Aorta (tissue), 5 donors: ENCODE measurements around the gene ZNF202. TPM values are rescaled to one million over a fixed set of nuclear protein-coding genes. Genes with fewer than 3 reads are reported as not detected.
A peak's percentile ranks its signal among the peaks of the same experiment; 100 is the strongest.

ENCODE experiments used
- ATAC-seq: fragments of 200-7000 bp; cut with Tn5 transposase; one replicate; pipeline ENCODE4 v1.9.1; 2022; ENCODE audit warnings: moderate library complexity; ENCODE audit not compliant: low FRiP score
- DNase-seq, 2 donors: peaks; one replicate each; pipeline ENCODE4 v3.0.0-alpha.2; 2020
- H3K27ac ChIP-seq, 2 donors: one replicate each; pipeline ENCODE4 v1.5.1; 2013; ENCODE audit warnings: low read length in 2 of 2, mild to moderate bottlenecking in 2 of 2, moderate library complexity in 2 of 2, control low read depth in 1 of 2, inconsistent platforms in 1 of 2, low read depth in 1 of 2
- H3K27me3 ChIP-seq, 2 donors: one replicate each; pipeline ENCODE4 v1.6.1; 2013; ENCODE audit warnings: control low read depth in 1 of 2, low read length in 1 of 2, mild to moderate bottlenecking in 1 of 2, moderate library complexity in 1 of 2; ENCODE audit not compliant: insufficient read depth in 2 of 2, control insufficient read depth in 1 of 2
- H3K36me3 ChIP-seq, 2 donors: one replicate each; pipeline ENCODE4 v1.6.1; 2013; ENCODE audit warnings: control low read depth in 1 of 2, low read length in 1 of 2, mild to moderate bottlenecking in 1 of 2; ENCODE audit not compliant: insufficient read depth in 2 of 2, control insufficient read depth in 1 of 2
- H3K4me1 ChIP-seq, 2 donors: one replicate each; pipeline ENCODE4 v1.6.1; 2013; ENCODE audit warnings: low read length in 2 of 2, control low read depth in 1 of 2, mild to moderate bottlenecking in 1 of 2, moderate library complexity in 1 of 2; ENCODE audit not compliant: insufficient read depth in 2 of 2, control insufficient read depth in 1 of 2
- H3K4me3 ChIP-seq, 2 donors: one replicate each; pipeline ENCODE4 v1.5.1; 2013; ENCODE audit warnings: low read length in 2 of 2, control low read depth in 1 of 2, mild to moderate bottlenecking in 1 of 2
- H3K9me3 ChIP-seq: one replicate; pipeline ENCODE4 v1.6.1; 2013; ENCODE audit warnings: mild to moderate bottlenecking, low read length; ENCODE audit not compliant: control insufficient read depth
- WGBS, 2 donors: extraction: QIAGEN DNeasy Blood & Tissue Kit; methylation state at CpG; one replicate each; pipeline ENCODE4 v1.1.7; 2013; 5-methylcytosine and 5-hydroxymethylcytosine counted together
- intact Hi-C, 2 donors: fragments of 100-400 bp; cut with DNase I; formaldehyde crosslinking; loops; one replicate each; pipeline versions ENCODE4 v1.14.2 to v1.15.0; 2022
- long read RNA-seq, 2 donors: library from polyadenylated mRNA; unstranded; transcript quantifications; one replicate each; pipeline ENCODE4 v2.0.0, GENCODE V29; 2020 to 2021
- polyA plus RNA-seq, 2 donors: library from polyadenylated mRNA; stranded (reverse); fragments of 200-250 nt; gene quantifications; one replicate each; pipeline ENCODE4 v1.2.3, GENCODE V29; 2013
- total RNA-seq, 2 donors: library from RNA; stranded (reverse); fragmentation: NEBNext Ultra II Directional; extraction: Animal tissue kit (Norgen Biotek cat#: 25700); gene quantifications; one replicate each; pipeline ENCODE4 v1.2.1, GENCODE V29; 2021
- donor health status: healthy with polysubstance abuse.
- donor health status: Bipolar disorder and iron deficiency.
- donor health status: DM: no; HTN: no; CAD: no.
- donor health status: DM: no; HTN: no; CAD: no.
- donor health status: DM: yes; HTN: yes; CAD: no.

Gene ZNF202
- total RNA-seq (1 to 10 TPM; 8.6 to 8.7 TPM), polyA plus RNA-seq (1 to 10 TPM; 1.9 to 6.5 TPM)
- long read RNA-seq, donor 1, partial matches to known transcripts: 5 of 11 reads
- long read RNA-seq, donor 1, other reads (novel, unspliced or antisense): 5 of 11 reads
- long read RNA-seq, donor 2, partial matches to known transcripts: 3 of 6 reads
- long read RNA-seq, donor 2, other reads (novel, unspliced or antisense): 3 of 6 reads

DNA sequence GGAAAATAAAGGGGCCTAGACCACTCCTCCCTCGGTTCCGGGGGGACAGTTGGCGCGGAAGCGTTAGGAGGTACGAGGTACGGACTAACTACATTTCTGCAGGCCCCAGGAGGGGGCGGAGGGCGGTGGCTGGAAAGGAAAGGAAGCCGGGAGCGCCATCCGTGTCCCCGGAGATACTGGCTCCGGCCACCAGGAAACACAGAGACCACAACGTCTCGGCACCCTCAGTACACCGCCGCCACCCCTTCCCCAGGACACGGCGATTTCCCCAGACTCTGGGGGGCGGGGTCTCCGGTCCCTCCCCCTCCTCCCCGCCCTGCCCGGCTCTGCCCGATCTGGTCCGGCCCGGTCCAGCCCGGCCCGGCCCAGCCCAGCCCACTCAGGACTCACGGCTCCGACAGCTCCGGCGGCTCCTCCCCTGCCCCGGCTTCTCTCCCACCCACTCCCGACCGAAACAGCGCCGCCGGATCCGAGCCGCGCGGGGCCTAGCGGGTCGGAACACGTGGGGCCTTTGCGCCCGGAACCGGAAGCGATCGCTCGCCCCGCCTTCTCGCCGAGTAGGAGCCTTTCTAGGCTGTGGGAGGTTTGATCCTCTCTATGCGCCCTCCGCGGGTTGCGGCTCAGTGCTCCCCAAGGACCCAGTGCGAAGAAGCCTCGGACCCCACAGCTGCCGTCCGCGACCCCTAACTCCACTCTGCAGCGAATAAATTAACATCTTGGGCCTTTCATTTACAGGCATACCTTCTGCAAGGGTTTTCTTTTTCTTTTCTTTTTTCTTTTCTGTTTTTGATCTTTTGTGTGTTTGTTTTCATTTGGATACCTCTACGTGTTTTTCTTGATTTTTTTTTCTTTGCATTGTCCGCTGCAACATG lies at the start of gene ZNF202:
ZNF202 (minus strand) TSS at position 502 of the 872 bp plus-strand sequence. CDS start 10,772 bp downstream, outside the sequence.
- Histone ChIP-seq H3K9me3 (no peaks in the 10 kb centered on the region), H3K27me3 (no peaks in the 10 kb centered on the region), H3K36me3 (no peaks in the 10 kb centered on the region), H3K4me1 (no peaks in the 10 kb centered on the region), H3K27ac (peak within 1 kb of the TSS in 1 of 2 donors; percentile 20), H3K4me3 (peak within 1 kb of the TSS; percentile 78 to 91)
- intact Hi-C loops: no loop called here
- WGBS, 2 donors: 0 to 1% methylated on average over 54 to 67 of the region's 67 CpGs
- ATAC-seq: peak; percentile 98
- peak; percentile 96 to 98 for DNase-seq

DNA sequence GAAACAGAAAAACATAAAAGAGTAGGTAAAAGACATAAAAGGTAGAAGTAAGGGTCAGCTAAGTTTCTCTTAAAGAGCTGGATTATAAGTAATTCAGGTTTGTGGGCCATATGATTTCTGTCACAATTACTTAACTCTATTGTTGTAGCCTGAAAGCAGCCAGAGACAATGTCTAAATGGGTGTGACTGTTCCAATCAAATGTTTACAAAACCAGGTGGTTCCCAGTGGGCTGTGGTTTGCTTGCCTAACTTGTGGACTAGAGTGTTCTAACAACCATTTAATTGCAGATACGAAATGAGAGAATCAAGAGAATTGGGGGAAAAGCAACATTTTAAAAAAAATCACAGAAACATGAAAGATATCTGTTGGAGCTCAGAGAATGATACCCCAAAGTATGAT lies 42.1 kb upstream of the ZNF202 start:
- Histone ChIP-seq H3K4me1 (no peaks in the 10 kb centered on the region), H3K27ac (no peak overlapping the region), H3K27me3 (no peaks in the 10 kb centered on the region), H3K4me3 (no peak overlapping the region), H3K36me3 (no peaks in the 10 kb centered on the region), H3K9me3 (no peaks in the 10 kb centered on the region)
- ATAC-seq (no peak), DNase-seq (no peak)
- intact Hi-C loops: no loop called here
- 52 to 63% methylated on average over 1 of the region's 1 CpG for WGBS, 2 donors

DNA sequence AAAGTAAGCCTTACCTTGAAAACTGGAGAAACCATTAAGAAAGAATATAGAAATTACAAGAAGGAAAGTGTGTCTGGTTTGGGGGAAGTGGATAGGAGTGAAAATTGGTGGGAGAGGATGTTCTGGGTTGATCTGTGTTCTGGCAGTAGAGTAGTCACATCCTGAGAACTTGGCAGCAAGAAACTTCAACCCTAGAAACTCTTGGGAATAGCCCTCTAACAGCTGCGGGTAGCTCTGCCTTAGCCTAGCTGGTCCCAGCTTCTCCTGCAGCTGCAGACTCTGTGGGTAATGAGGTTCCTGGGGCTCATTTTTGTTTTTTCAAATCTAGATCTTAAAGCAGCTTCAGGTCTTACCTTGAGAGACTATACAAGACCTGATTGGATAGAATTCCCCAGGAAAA lies 37.1 kb upstream of the ZNF202 start:
- ATAC-seq (no peak), DNase-seq (no peak)
- Histone ChIP-seq H3K36me3 (no peaks in the 10 kb centered on the region), H3K27ac (no peak overlapping the region), H3K4me3 (no peak overlapping the region), H3K27me3 (no peaks in the 10 kb centered on the region), H3K9me3 (no peaks in the 10 kb centered on the region), H3K4me1 (no peaks in the 10 kb centered on the region)
- intact Hi-C loops: no loop called here
- WGBS, 2 donors: 86 to 90% methylated on average over 1 of the region's 1 CpG

DNA sequence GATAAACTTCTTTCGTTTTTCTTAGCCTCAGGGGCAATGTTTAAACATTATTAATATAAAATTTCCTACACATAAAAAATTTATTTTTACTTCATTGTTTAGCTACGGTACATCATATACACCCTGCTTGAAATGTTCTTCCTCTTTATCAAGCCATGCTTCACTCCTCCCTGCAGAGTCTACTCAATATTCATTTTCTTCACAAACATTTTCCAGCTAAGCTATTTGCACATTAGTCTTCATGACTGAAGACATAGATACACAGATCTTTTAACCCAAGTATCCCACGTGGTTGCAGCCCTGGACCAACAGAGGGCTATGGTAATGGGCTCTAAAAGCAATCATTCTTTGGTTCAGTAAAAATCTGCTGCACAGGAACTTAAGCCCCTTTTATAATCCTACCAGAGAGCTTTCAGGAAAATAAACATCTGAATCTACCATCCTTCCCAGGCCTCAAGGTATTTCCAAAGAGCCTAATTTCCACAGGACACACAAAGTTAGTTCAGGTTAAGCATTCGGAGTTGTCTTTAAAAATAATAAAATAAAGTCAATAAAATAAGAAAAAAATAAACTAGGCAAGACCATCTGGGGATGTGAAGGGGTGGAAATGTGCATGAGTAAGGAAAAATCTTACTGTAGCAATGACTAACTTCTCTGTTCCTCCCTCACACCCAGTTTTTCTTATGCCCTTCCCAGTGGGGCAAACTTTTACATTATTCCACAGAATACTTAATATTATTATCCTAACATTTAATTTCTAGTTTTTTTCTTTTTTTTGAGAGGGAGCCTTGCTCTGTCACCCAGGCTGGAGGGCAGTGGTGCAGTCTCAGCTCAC lies 34.5 kb upstream of the ZNF202 start:
- DNase-seq (no peak), ATAC-seq (no peak)
- no peaks in the 10 kb centered on the region for H3K9me3 ChIP-seq
- H3K27ac ChIP-seq: no peak overlapping the region
- H3K4me3 ChIP-seq: no peak overlapping the region
- H3K27me3 ChIP-seq: no peaks in the 10 kb centered on the region
- H3K36me3 ChIP-seq: no peaks in the 10 kb centered on the region
- WGBS, 2 donors: 29 to 38% methylated on average over 4 of the region's 4 CpGs
- intact Hi-C loops: no loop called here
- H3K4me1 ChIP-seq: no peaks in the 10 kb centered on the region

DNA sequence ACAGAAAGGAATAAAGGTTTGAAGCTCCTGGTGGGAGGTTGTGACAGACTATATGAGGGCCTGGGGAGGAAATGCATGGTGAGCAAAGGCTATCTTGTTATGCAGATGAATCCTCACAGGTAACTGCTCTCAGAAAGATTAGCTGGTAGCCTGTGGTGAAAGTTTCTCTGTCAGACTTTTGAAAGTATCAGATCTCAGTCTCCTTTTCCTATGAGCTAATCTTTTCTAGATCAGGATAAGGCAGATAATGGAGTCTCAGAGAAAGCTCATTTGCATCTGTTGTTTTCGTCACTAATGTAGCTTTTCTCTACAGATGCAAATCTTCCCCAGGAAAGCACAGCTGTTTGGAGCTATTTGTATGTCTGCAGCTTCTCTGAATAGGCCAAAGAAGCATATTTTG lies 33.8 kb upstream of the ZNF202 start:
- Histone ChIP-seq H3K4me1 (no peaks in the 10 kb centered on the region), H3K4me3 (no peak overlapping the region), H3K36me3 (no peaks in the 10 kb centered on the region), H3K9me3 (no peaks in the 10 kb centered on the region), H3K27ac (no peak overlapping the region), H3K27me3 (no peaks in the 10 kb centered on the region)
- WGBS, 2 donors: 46 to 63% methylated on average over 1 of the region's 1 CpG
- intact Hi-C loops: no loop called here
- DNase-seq: no peak
- no peak for ATAC-seq

DNA sequence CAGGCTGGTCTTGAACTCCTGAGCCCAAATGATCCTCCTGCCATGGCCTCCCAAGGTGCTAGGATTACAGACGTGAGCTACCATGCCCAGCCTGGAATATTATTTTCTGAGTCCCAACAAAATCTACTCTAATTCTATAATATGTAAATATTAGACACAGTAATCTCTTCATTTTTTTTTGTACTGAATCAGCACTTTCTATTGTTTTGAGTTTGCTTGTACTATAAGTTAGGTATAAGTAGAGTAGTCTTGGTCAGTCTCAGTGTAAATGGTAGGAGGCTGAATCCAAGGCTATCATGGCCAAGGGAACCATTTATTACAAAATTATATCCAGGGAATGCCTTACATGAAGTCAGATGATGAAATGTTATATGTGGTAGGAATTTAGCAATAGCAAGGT lies 32.5 kb upstream of the ZNF202 start:
- no peaks in the 10 kb centered on the region for H3K36me3 ChIP-seq
- DNase-seq (no peak), ATAC-seq (no peak)
- no peaks in the 10 kb centered on the region for H3K4me1 ChIP-seq
- H3K27ac ChIP-seq: no peak overlapping the region
- H3K27me3 ChIP-seq: no peaks in the 10 kb centered on the region
- WGBS, 2 donors: 65 to 73% methylated on average over 1 of the region's 1 CpG
- H3K9me3 ChIP-seq: no peaks in the 10 kb centered on the region
- H3K4me3 ChIP-seq: no peak overlapping the region
- intact Hi-C loops: no loop called here

DNA sequence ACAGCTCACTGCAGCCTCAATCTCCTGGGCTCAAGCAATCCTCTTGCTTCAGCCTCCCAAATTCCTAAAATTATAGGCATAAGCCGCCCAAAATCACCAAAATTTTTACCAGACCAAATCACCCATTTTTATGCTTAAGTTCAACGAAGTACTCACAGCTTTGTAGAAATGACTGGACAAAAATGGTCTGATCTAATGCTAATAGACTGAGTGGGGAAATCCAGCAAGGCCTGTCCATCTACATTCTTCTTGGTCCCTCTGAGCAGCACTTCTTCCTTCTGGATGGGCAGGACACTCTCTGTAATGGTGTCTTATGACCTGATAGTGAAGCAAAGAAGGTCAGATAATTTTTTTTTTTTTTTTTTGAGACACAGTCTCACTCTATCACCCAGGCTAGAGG lies 31.6 kb upstream of the ZNF202 start:
- ATAC-seq (no peak), DNase-seq (no peak)
- Histone ChIP-seq H3K27ac (no peak overlapping the region), H3K4me1 (no peaks in the 10 kb centered on the region), H3K9me3 (no peaks in the 10 kb centered on the region), H3K27me3 (no peaks in the 10 kb centered on the region), H3K4me3 (no peak overlapping the region), H3K36me3 (no peaks in the 10 kb centered on the region)
- WGBS, 2 donors: 73 to 77% methylated on average over 2 of the region's 2 CpGs
- intact Hi-C loops: no loop called here

DNA sequence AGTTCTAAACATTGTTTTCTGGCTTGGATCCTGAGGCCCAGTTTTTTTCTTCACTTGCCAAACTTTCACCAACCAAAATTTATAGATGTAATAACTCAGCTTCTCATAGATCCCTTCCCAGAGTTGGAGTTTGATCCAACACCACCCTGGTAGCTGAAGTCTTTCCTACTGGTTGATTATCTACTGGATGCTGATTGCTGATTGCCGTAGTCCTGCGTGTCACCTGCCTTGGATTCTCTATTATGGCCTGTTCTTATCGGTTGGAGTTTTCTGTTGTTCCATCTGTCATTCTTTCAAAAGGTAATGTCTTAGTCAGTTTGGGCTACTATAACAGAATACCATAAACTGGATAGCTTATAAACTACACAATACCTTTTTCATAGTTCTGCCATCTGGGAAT lies 30.2 kb upstream of the ZNF202 start:
- no peaks in the 10 kb centered on the region for H3K36me3 ChIP-seq
- H3K4me3 ChIP-seq: no peak overlapping the region
- DNase-seq (no peak), ATAC-seq (no peak)
- no peaks in the 10 kb centered on the region for H3K27me3 ChIP-seq
- WGBS, 2 donors: 90 to 96% methylated on average over 3 of the region's 3 CpGs
- intact Hi-C loops: no loop called here
- no peak overlapping the region for H3K27ac ChIP-seq
- H3K9me3 ChIP-seq: no peaks in the 10 kb centered on the region
- no peaks in the 10 kb centered on the region for H3K4me1 ChIP-seq
